Chondrocyte (in vitro differentiated cells): ENCODE data around the gene APLNR. TPM values are rescaled to one million over a fixed set of nuclear protein-coding genes. Genes with fewer than 3 reads are reported as not detected.

Source experiments
- DNase-seq: peaks from one replicate; pipeline ENCODE4 v3.0.0; 2021; ENCODE audit warnings: mixed read lengths, low spot score
- H3K27ac Mint-ChIP-seq: one replicate; pipeline ENCODE4 v1.8.0; 2021; ENCODE audit warnings: mild to moderate bottlenecking, moderate library complexity, mixed read lengths; ENCODE audit not compliant: unreplicated experiment
- H3K27me3 Mint-ChIP-seq: 2 replicates; pipeline ENCODE4 v1.8.0; 2021; ENCODE audit warnings: low read depth, mixed read lengths
- H3K36me3 Mint-ChIP-seq: 2 replicates; pipeline ENCODE4 v1.8.0; 2021; ENCODE audit warnings: low read depth, mixed read lengths
- H3K4me1 Mint-ChIP-seq: 2 replicates; pipeline ENCODE4 v1.8.0; 2021; ENCODE audit warnings: low read depth, mild to moderate bottlenecking, mixed read lengths
- H3K4me3 Mint-ChIP-seq: one replicate; pipeline ENCODE4 v1.8.0; 2021; ENCODE audit warnings: mild to moderate bottlenecking, moderate library complexity, mixed read lengths; ENCODE audit not compliant: unreplicated experiment
- H3K9me3 Mint-ChIP-seq: 2 replicates; pipeline ENCODE4 v1.8.0; 2021; ENCODE audit warnings: low read depth, mixed read lengths
- CTCF ChIP-seq: fragments of 200-600 bp; sonication (generic); IDR thresholded peaks from 2 replicates; pipeline ENCODE4 v1.5.0; 2021; ENCODE audit warnings: antibody characterized with exemption, mild to moderate bottlenecking, moderate library complexity
- total RNA-seq: library from RNA; stranded (reverse); gene quantifications from 3 replicates; pipeline ENCODE4 v1.2.1, GENCODE V29; 2021

The APLNR gene
- total RNA-seq, 1 donor from 2014 or later, result not detected

- Mint-ChIP-seq H3K4me3 (no peak overlapping the region), H3K36me3 (no peaks in the 10 kb centered on the region), H3K27me3 (peaks cover 61% of the 10 kb centered on the region), H3K4me1 (no peaks in the 10 kb centered on the region), H3K27ac (no peak overlapping the region), H3K9me3 (no peaks in the 10 kb centered on the region)
- TF ChIP-seq CTCF, result no peak
- DNase-seq, result no peak
These were observed 34.8 kb downstream of the APLNR start for GRCh38 chr11:57202281-57202680.

GRCh38 chr11:57200917-57201316 lies 36.1 kb downstream of the APLNR start:
- peaks cover 56% of the 10 kb centered on the region for H3K27me3 Mint-ChIP-seq
- TF ChIP-seq CTCF, result no peak
- no peaks in the 10 kb centered on the region for H3K36me3 Mint-ChIP-seq
- H3K27ac Mint-ChIP-seq, result no peak overlapping the region
- no peaks in the 10 kb centered on the region for H3K9me3 Mint-ChIP-seq
- no peak overlapping the region for H3K4me3 Mint-ChIP-seq
- no peaks in the 10 kb centered on the region for H3K4me1 Mint-ChIP-seq
- DNase-seq, result no peak

GRCh38 chr11:57199330-57199729 lies 37.7 kb downstream of the APLNR start:
- Mint-ChIP-seq H3K9me3 (no peaks in the 10 kb centered on the region), H3K27me3 (peaks cover 54% of the 10 kb centered on the region), H3K36me3 (no peaks in the 10 kb centered on the region), H3K4me3 (no peak overlapping the region), H3K4me1 (no peaks in the 10 kb centered on the region), H3K27ac (no peak overlapping the region)
- no peak for TF ChIP-seq CTCF
- DNase-seq, result no peak

GRCh38 chr11:57197762-57198161 lies 39.3 kb downstream of the APLNR start:
- no peak for TF ChIP-seq CTCF
- peaks cover 55% of the 10 kb centered on the region for H3K27me3 Mint-ChIP-seq
- no peaks in the 10 kb centered on the region for H3K4me1 Mint-ChIP-seq
- H3K36me3 Mint-ChIP-seq, result no peaks in the 10 kb centered on the region
- H3K4me3 Mint-ChIP-seq, result no peak overlapping the region
- H3K27ac Mint-ChIP-seq, result no peak overlapping the region
- H3K9me3 Mint-ChIP-seq, result peaks cover 3% of the 10 kb centered on the region
- no peak for DNase-seq

DNA sequence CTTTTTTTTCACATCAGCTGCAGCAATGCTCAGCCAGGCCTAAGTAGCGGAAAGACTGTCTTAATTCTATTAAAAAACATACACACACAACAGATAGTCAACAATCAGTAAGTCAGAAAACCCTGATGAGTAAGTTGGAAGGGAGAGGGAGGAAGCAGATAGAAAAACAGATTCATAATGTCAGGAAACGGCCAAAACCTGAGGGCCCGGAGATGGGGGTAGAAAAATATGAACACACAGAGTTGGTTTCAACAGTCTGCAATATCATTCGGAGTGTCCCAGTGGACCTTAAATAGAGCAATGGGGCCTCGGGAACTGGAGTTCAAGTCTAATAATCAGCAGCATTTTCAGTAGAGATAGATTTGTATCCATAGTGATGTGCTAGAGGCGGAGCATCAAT lies 40.5 kb downstream of the APLNR start:
- H3K4me1 Mint-ChIP-seq, result no peaks in the 10 kb centered on the region
- no peak for TF ChIP-seq CTCF
- no peak overlapping the region for H3K27ac Mint-ChIP-seq
- no peaks in the 10 kb centered on the region for H3K36me3 Mint-ChIP-seq
- H3K9me3 Mint-ChIP-seq, result peaks cover 3% of the 10 kb centered on the region
- no peak for DNase-seq
- H3K4me3 Mint-ChIP-seq, result no peak overlapping the region
- H3K27me3 Mint-ChIP-seq, result peaks cover 52% of the 10 kb centered on the region
